ENCODE results near the gene PPP4R4. TPM values are rescaled to one million over a fixed set of nuclear protein-coding genes. Genes with fewer than 3 reads are reported as not detected.

Gene PPP4R4
- total RNA-seq, 3 donors from 2014 or later (not counting 1 experiment from before 2014, with no cell fraction given) = 0.52 to 0.58 TPM; not detected in 1

GRCh38 chr14:94158239-94158883, 15.8 kb upstream of the PPP4R4 start:
- DNase-seq (peak in 1 of 2 donors; percentile 46), ATAC-seq (peak in 2 of 3 donors; percentile 46 to 61)
- no peak overlapping the region for H3K27ac ChIP-seq (ENCODE audit: low read length)
- H3K9me3 ChIP-seq (ENCODE audit: control insufficient read depth, insufficient read depth, low read length) = no peaks in the 10 kb centered on the region
- intact Hi-C loops (cut with micrococcal nuclease) = no loop called here
- H3K4me3 Mint-ChIP-seq = no peak overlapping the region
- H3K36me3 Mint-ChIP-seq = no peaks in the 10 kb centered on the region
- H3K36me3 ChIP-seq (ENCODE audit: control insufficient read depth, insufficient read depth, low read length) = no peaks in the 10 kb centered on the region
- H3K4me1 ChIP-seq (ENCODE audit: control insufficient read depth, insufficient read depth, low read length) = peaks cover 3% of the 10 kb centered on the region
- H3K27me3 Mint-ChIP-seq (ENCODE audit: low read depth in 2 of 2) = peaks cover 13 to 27% of the 10 kb centered on the region in 2 donors
- H3K4me1 Mint-ChIP-seq = peaks cover 10 to 13% of the 10 kb centered on the region in 2 donors
- no peak for TF ChIP-seq CTCF (IDR thresholded peaks at IDR 0.05)
- H3K4me3 ChIP-seq (ENCODE audit: low read length) = no peak overlapping the region
- no peaks in the 10 kb centered on the region for H3K9me3 Mint-ChIP-seq
- H3K27me3 ChIP-seq (ENCODE audit: control insufficient read depth, insufficient read depth, low read length) = no peaks in the 10 kb centered on the region
- no peak overlapping the region for H3K27ac Mint-ChIP-seq
- 26% methylated on average over 8 of the region's 10 CpGs for WGBS (ENCODE audit: insufficient coverage)

GRCh38 chr14:94161058-94161457, 13.1 kb upstream of the PPP4R4 start:
- H3K27me3 ChIP-seq (ENCODE audit: control insufficient read depth, insufficient read depth, low read length) = no peaks in the 10 kb centered on the region
- Mint-ChIP-seq H3K4me3 (no peak overlapping the region), H3K27me3 (ENCODE audit: low read depth in 2 of 2) (peaks cover 12 to 31% of the 10 kb centered on the region in 2 donors), H3K4me1 (peaks cover 10 to 13% of the 10 kb centered on the region in 2 donors), H3K9me3 (no peaks in the 10 kb centered on the region), H3K27ac (no peak overlapping the region), H3K36me3 (no peaks in the 10 kb centered on the region)
- 50% methylated on average over 2 of the region's 2 CpGs for WGBS (ENCODE audit: insufficient coverage)
- no peak for ATAC-seq
- no peak overlapping the region for H3K27ac ChIP-seq (ENCODE audit: low read length)
- H3K4me1 ChIP-seq (ENCODE audit: control insufficient read depth, insufficient read depth, low read length) = peaks cover 3% of the 10 kb centered on the region
- intact Hi-C loops (cut with micrococcal nuclease) = no loop called here
- no peak overlapping the region for H3K4me3 ChIP-seq (ENCODE audit: low read length)
- DNase-seq = peak in 1 of 2 donors; percentile 20
- no peaks in the 10 kb centered on the region for H3K36me3 ChIP-seq (ENCODE audit: control insufficient read depth, insufficient read depth, low read length)
- no peaks in the 10 kb centered on the region for H3K9me3 ChIP-seq (ENCODE audit: control insufficient read depth, insufficient read depth, low read length)
- no peak for TF ChIP-seq CTCF (IDR thresholded peaks at IDR 0.05)

- intact Hi-C loops (cut with micrococcal nuclease) = no loop called here
- Histone ChIP-seq H3K36me3 (ENCODE audit: control insufficient read depth, insufficient read depth, low read length) (no peaks in the 10 kb centered on the region), H3K27me3 (ENCODE audit: control insufficient read depth, insufficient read depth, low read length) (no peaks in the 10 kb centered on the region), H3K9me3 (ENCODE audit: control insufficient read depth, insufficient read depth, low read length) (no peaks in the 10 kb centered on the region), H3K4me1 (ENCODE audit: control insufficient read depth, insufficient read depth, low read length) (peaks cover 3% of the 10 kb centered on the region), H3K4me3 (ENCODE audit: low read length) (no peak overlapping the region), H3K27ac (ENCODE audit: low read length) (no peak overlapping the region)
- peak in 1 of 2 donors; percentile 13 for DNase-seq
- 8% methylated on average over 2 of the region's 2 CpGs for WGBS (ENCODE audit: insufficient coverage)
- Mint-ChIP-seq H3K4me3 (no peak overlapping the region), H3K27me3 (ENCODE audit: low read depth in 2 of 2) (peaks cover 14 to 28% of the 10 kb centered on the region in 2 donors), H3K4me1 (peaks cover 10 to 13% of the 10 kb centered on the region in 2 donors), H3K36me3 (no peaks in the 10 kb centered on the region), H3K27ac (no peak overlapping the region), H3K9me3 (no peaks in the 10 kb centered on the region)
- no peak for TF ChIP-seq CTCF (IDR thresholded peaks at IDR 0.05)
- no peak for ATAC-seq
Measured at GRCh38 chr14:94161981-94162380, 12.1 kb upstream of the PPP4R4 start.

- H3K4me3 ChIP-seq (ENCODE audit: low read length) = no peak overlapping the region
- Mint-ChIP-seq H3K27ac (no peak overlapping the region), H3K27me3 (ENCODE audit: low read depth in 2 of 2) (peaks cover 12 to 23% of the 10 kb centered on the region in 2 donors), H3K4me3 (no peak overlapping the region), H3K4me1 (peaks cover 10 to 13% of the 10 kb centered on the region in 2 donors), H3K9me3 (no peaks in the 10 kb centered on the region), H3K36me3 (no peaks in the 10 kb centered on the region)
- TF ChIP-seq CTCF (IDR thresholded peaks at IDR 0.05) = no peak
- intact Hi-C loops (cut with micrococcal nuclease) = no loop called here
- WGBS (ENCODE audit: insufficient coverage) = 90% methylated on average over 5 of the region's 5 CpGs
- H3K27ac ChIP-seq (ENCODE audit: low read length) = no peak overlapping the region
- no peaks in the 10 kb centered on the region for H3K36me3 ChIP-seq (ENCODE audit: control insufficient read depth, insufficient read depth, low read length)
- DNase-seq (no peak), ATAC-seq (no peak)
- H3K9me3 ChIP-seq (ENCODE audit: control insufficient read depth, insufficient read depth, low read length) = no peaks in the 10 kb centered on the region
- H3K27me3 ChIP-seq (ENCODE audit: control insufficient read depth, insufficient read depth, low read length) = no peaks in the 10 kb centered on the region
- peaks cover 3% of the 10 kb centered on the region for H3K4me1 ChIP-seq (ENCODE audit: control insufficient read depth, insufficient read depth, low read length)
Measured at GRCh38 chr14:94162466-94162865, 11.7 kb upstream of the PPP4R4 start.
